ENCODE measurements around the gene DNM3.

DNM3 gene

GRCh38 chr1:171816300-171816901 lies 24.9 kb upstream of the DNM3 start:
- no peak for TF ChIP-seq EZH2phosphoT487 (IDR thresholded peaks at IDR 0.05; ENCODE audit: borderline replicate concordance, low read length)
- H3K27me3 ChIP-seq (ENCODE audit: control insufficient read depth, low read length) = no peaks in the 10 kb centered on the region

DNA sequence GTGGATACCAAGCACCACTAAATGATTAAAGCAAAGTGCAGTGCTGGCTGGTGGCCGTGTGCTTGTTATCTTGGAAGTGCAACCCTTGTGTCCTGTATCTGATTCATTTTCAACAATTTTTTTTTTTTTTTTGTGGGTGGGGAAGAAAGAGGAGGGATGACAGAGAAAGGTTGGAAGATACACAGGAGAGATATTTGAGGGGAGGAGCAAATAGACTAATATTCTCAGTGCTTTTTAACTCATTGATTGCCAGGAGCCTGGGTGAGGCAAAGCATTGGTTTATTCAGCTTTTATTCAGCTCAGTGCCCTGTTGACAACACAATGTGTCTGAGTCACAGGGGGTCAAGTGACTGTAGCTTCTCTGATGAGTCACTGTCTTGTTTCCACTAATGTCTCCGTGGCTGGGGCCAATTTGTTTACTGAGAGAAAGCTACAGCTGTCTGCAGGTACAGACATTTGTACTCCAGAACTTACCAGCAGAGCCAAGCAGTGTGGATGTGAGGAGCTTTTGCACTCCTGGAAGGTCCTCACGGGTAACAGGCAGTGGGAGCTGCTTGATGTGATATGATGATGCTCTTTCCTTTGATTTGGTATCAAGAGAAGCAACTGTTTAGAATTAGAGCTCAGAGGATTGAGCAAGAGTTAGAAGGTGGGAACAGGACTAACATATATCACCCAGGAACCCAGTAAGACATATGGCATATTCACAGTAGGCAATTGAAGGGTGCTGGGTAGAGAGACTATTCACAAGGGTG lies 23.6 kb upstream of the DNM3 start:
- Histone ChIP-seq H3K36me3 (ENCODE audit: control insufficient read depth, low read length) (no peaks in the 10 kb centered on the region), H3F3A (ENCODE audit: control insufficient read depth, insufficient read depth) (no peaks in the 10 kb centered on the region), H3K4me3 (ENCODE audit: low read length) (no peak overlapping the region), H3K9me3 (ENCODE audit: control insufficient read depth, insufficient read depth, low read length) (no peaks in the 10 kb centered on the region), H3K9me2 (replicated peaks; ENCODE audit: control insufficient read depth, low read length) (no peaks in the 10 kb centered on the region), H3K4me2 (ENCODE audit: low read length) (no peak overlapping the region), H3K27me3 (ENCODE audit: control insufficient read depth, low read length) (no peaks in the 10 kb centered on the region), H3K4me1 (ENCODE audit: control insufficient read depth, low read length) (no peaks in the 10 kb centered on the region), H4K20me1 (ENCODE audit: control insufficient read depth, insufficient read depth, low read depth, low read length) (no peaks in the 10 kb centered on the region), H3K27ac (ENCODE audit: low read depth, low read length) (no peak overlapping the region), H3K79me2 (ENCODE audit: control insufficient read depth, low read length) (no peaks in the 10 kb centered on the region)
- TF ChIP-seq, protein P1, sequence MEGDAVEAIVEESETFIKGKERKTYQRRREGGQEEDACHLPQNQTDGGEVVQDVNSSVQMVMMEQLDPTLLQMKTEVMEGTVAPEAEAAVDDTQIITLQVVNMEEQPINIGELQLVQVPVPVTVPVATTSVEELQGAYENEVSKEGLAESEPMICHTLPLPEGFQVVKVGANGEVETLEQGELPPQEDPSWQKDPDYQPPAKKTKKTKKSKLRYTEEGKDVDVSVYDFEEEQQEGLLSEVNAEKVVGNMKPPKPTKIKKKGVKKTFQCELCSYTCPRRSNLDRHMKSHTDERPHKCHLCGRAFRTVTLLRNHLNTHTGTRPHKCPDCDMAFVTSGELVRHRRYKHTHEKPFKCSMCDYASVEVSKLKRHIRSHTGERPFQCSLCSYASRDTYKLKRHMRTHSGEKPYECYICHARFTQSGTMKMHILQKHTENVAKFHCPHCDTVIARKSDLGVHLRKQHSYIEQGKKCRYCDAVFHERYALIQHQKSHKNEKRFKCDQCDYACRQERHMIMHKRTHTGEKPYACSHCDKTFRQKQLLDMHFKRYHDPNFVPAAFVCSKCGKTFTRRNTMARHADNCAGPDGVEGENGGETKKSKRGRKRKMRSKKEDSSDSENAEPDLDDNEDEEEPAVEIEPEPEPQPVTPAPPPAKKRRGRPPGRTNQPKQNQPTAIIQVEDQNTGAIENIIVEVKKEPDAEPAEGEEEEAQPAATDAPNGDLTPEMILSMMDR (IDR thresholded peaks at IDR 0.05; ENCODE audit: low read depth, low read length, poor library complexity, severe bottlenecking) = no peak
- no peak for TF ChIP-seq EZH2phosphoT487 (IDR thresholded peaks at IDR 0.05; ENCODE audit: borderline replicate concordance, low read length)

More at GRCh38 chr1:171816300-171816901, 24.9 kb upstream of the DNM3 start:
- Histone ChIP-seq H3K4me1 (ENCODE audit: control insufficient read depth, low read length) (no peaks in the 10 kb centered on the region), H3K79me2 (ENCODE audit: control insufficient read depth, low read length) (no peaks in the 10 kb centered on the region), H3K27ac (ENCODE audit: low read depth, low read length) (no peak overlapping the region), H4K20me1 (ENCODE audit: control insufficient read depth, insufficient read depth, low read depth, low read length) (no peaks in the 10 kb centered on the region), H3K9me3 (ENCODE audit: control insufficient read depth, insufficient read depth, low read length) (no peaks in the 10 kb centered on the region), H3F3A (ENCODE audit: control insufficient read depth, insufficient read depth) (no peaks in the 10 kb centered on the region), H3K9me2 (replicated peaks; ENCODE audit: control insufficient read depth, low read length) (no peaks in the 10 kb centered on the region), H3K4me2 (ENCODE audit: low read length) (no peak overlapping the region), H3K36me3 (ENCODE audit: control insufficient read depth, low read length) (no peaks in the 10 kb centered on the region), H3K4me3 (ENCODE audit: low read length) (no peak overlapping the region)

- Histone ChIP-seq H4K20me1 (ENCODE audit: control insufficient read depth, insufficient read depth, low read depth, low read length) (no peaks in the 10 kb centered on the region), H3K27ac (ENCODE audit: low read depth, low read length) (no peak overlapping the region), H3K36me3 (ENCODE audit: control insufficient read depth, low read length) (no peaks in the 10 kb centered on the region), H3K9me2 (replicated peaks; ENCODE audit: control insufficient read depth, low read length) (no peaks in the 10 kb centered on the region), H3F3A (ENCODE audit: control insufficient read depth, insufficient read depth) (no peaks in the 10 kb centered on the region), H3K9me3 (ENCODE audit: control insufficient read depth, insufficient read depth, low read length) (no peaks in the 10 kb centered on the region), H3K79me2 (ENCODE audit: control insufficient read depth, low read length) (no peaks in the 10 kb centered on the region), H3K4me3 (ENCODE audit: low read length) (no peak overlapping the region), H3K4me1 (ENCODE audit: control insufficient read depth, low read length) (no peaks in the 10 kb centered on the region), H3K27me3 (ENCODE audit: control insufficient read depth, low read length) (no peaks in the 10 kb centered on the region), H3K4me2 (ENCODE audit: low read length) (no peak overlapping the region)
- no peak for TF ChIP-seq EZH2phosphoT487 (IDR thresholded peaks at IDR 0.05; ENCODE audit: borderline replicate concordance, low read length)
These were observed 21.4 kb upstream of the DNM3 start for GRCh38 chr1:171819946-171820345.

DNA sequence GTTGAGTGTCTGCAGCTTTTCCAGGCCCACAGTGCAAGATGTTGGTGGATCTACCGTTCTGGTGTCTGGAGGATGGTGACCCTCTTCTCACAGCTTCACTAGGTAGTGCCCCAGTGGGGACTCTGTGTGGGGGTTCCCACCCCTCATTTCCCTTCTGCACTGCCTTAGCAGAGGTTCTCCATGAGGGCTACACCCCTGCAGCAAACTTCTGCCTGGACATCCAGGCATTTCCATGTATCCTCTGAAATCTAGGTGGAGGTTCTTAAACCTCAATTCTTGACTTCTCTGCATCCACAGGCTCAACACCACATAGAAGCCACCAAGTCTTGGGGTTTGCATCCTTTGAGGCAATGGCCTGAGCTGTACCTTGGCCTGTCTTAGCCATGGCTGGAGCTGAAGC lies 14.3 kb upstream of the DNM3 start:
- TF ChIP-seq, protein P1 (IDR thresholded peaks at IDR 0.05; ENCODE audit: low read depth, low read length, poor library complexity, severe bottlenecking) = no peak
- TF ChIP-seq EZH2phosphoT487 (IDR thresholded peaks at IDR 0.05; ENCODE audit: borderline replicate concordance, low read length) = no peak
- H3K9me3 ChIP-seq (ENCODE audit: control insufficient read depth, insufficient read depth, low read length) = peaks cover 8% of the 10 kb centered on the region

More for the DNA sequence above, 14.3 kb upstream of the DNM3 start:
- H3K9me2 ChIP-seq (replicated peaks; ENCODE audit: control insufficient read depth, low read length) = no peaks in the 10 kb centered on the region
- H3K27me3 ChIP-seq (ENCODE audit: control insufficient read depth, low read length) = no peaks in the 10 kb centered on the region
- no peaks in the 10 kb centered on the region for H3K4me1 ChIP-seq (ENCODE audit: control insufficient read depth, low read length)
- no peaks in the 10 kb centered on the region for H3K79me2 ChIP-seq (ENCODE audit: control insufficient read depth, low read length)
- no peaks in the 10 kb centered on the region for H3F3A ChIP-seq (ENCODE audit: control insufficient read depth, insufficient read depth)
- H3K36me3 ChIP-seq (ENCODE audit: control insufficient read depth, low read length) = no peaks in the 10 kb centered on the region
- H3K4me2 ChIP-seq (ENCODE audit: low read length) = no peak overlapping the region
- no peak overlapping the region for H3K27ac ChIP-seq (ENCODE audit: low read depth, low read length)
- H3K4me3 ChIP-seq (ENCODE audit: low read length) = no peak overlapping the region
- no peaks in the 10 kb centered on the region for H4K20me1 ChIP-seq (ENCODE audit: control insufficient read depth, insufficient read depth, low read depth, low read length)

All from DOHH2 (cell line).